ENCODE measurements around the gene CKLF. TPM values are rescaled to one million over a fixed set of nuclear protein-coding genes. Genes with fewer than 3 reads are reported as not detected.
A peak's percentile ranks its signal among the peaks of the same experiment; 100 is the strongest.

Gene CKLF
- total and polyA plus RNA-seq, 2 donors from 2014 or later: 28.7 to 42.4 TPM

GRCh38 chr16:66603537-66604375 lies 51.4 kb downstream of the CKLF start:
- no peaks in the 10 kb centered on the region for H3K27me3 ChIP-seq (ENCODE audit: control insufficient read depth, insufficient read depth, low read length)
- H3K36me3 ChIP-seq (ENCODE audit: control insufficient read depth in 2 of 3, insufficient read depth in 3 of 3, low read length in 3 of 3): no peaks in the 10 kb centered on the region
- peak overlapping the region in 1 of 3 donors; percentile 68 for H3K9ac ChIP-seq (ENCODE audit: low read length in 3 of 3)
- FAIRE-seq (no peak), DNase-seq (peak in 4 of 5 donors; percentile 85 to 92 (median 88))
- intact Hi-C loops (cut with DNase I): loop anchor here (10.0 kb wide), 1 partner anchor 199 kb away; no protein-coding TSS in a partner anchor
- peaks cover 0 to 11% (median 5%) of the 10 kb centered on the region in 3 donors for H3K4me1 ChIP-seq (ENCODE audit: control insufficient read depth in 2 of 3, insufficient read depth in 2 of 3, low read depth in 1 of 3, low read length in 3 of 3)
- no peak overlapping the region for H3K27ac ChIP-seq (ENCODE audit: low read depth in 2 of 2, low read length in 2 of 2)
- no peaks in the 10 kb centered on the region for H3K9me3 ChIP-seq (ENCODE audit: control insufficient read depth in 2 of 3, insufficient read depth in 1 of 3, low read length in 3 of 3)
- no peak for TF ChIP-seq CTCF (IDR thresholded peaks at IDR 0.05; ENCODE audit: borderline replicate concordance, extremely low read depth, insufficient read depth)
- peak overlapping the region; percentile 49 to 66 (median 50) for H3K4me3 ChIP-seq (ENCODE audit: low read length in 3 of 3)

GRCh38 chr16:66604376-66605176 lies 52.2 kb downstream of the CKLF start, which contains the start of gene CMTM3:
Gene CMTM3, plus strand, starts transcription at chr16:66604704. Its CDS starts 102 bp downstream, at chr16:66604806.
- DNase-seq (peak; percentile 72 to 92 (median 86)), FAIRE-seq (no peak)
- Histone ChIP-seq H3K36me3 (ENCODE audit: control insufficient read depth in 2 of 3, insufficient read depth in 3 of 3, low read length in 3 of 3) (no peaks in the 10 kb centered on the region), H3K4me3 (ENCODE audit: low read length in 3 of 3) (peak within 1 kb of the TSS; percentile 49 to 66 (median 50)), H3K27me3 (ENCODE audit: control insufficient read depth, insufficient read depth, low read length) (no peaks in the 10 kb centered on the region), H3K4me1 (ENCODE audit: control insufficient read depth in 2 of 3, insufficient read depth in 2 of 3, low read depth in 1 of 3, low read length in 3 of 3) (peaks cover 0 to 14% (median 8%) of the 10 kb centered on the region in 3 donors), H3K9ac (ENCODE audit: low read length in 3 of 3) (peak within 1 kb of the TSS in 2 of 3 donors; percentile 40 to 68), H3K9me3 (ENCODE audit: control insufficient read depth in 2 of 3, insufficient read depth in 1 of 3, low read length in 3 of 3) (no peaks in the 10 kb centered on the region), H3K27ac (ENCODE audit: low read depth in 2 of 2, low read length in 2 of 2) (peak within 1 kb of the TSS; percentile 47 to 76)
- intact Hi-C loops (cut with DNase I): loop anchor here (10.0 kb wide), 1 partner anchor 200 kb away; no protein-coding TSS in a partner anchor
- TF ChIP-seq CTCF (IDR thresholded peaks at IDR 0.05; ENCODE audit: borderline replicate concordance, extremely low read depth, insufficient read depth): peak; percentile 57

- H3K4me1 ChIP-seq (ENCODE audit: control insufficient read depth in 2 of 3, insufficient read depth in 2 of 3, low read depth in 1 of 3, low read length in 3 of 3): peaks cover 0 to 14% (median 8%) of the 10 kb centered on the region in 3 donors
- H3K9me3 ChIP-seq (ENCODE audit: control insufficient read depth in 2 of 3, insufficient read depth in 1 of 3, low read length in 3 of 3): no peaks in the 10 kb centered on the region
- no peak for TF ChIP-seq CTCF (IDR thresholded peaks at IDR 0.05; ENCODE audit: borderline replicate concordance, extremely low read depth, insufficient read depth)
- peak overlapping the region in 1 of 3 donors; percentile 40 for H3K9ac ChIP-seq (ENCODE audit: low read length in 3 of 3)
- no peaks in the 10 kb centered on the region for H3K27me3 ChIP-seq (ENCODE audit: control insufficient read depth, insufficient read depth, low read length)
- H3K4me3 ChIP-seq (ENCODE audit: low read length in 3 of 3): peak overlapping the region in 2 of 3 donors; percentile 16 to 29
- peak overlapping the region; percentile 47 to 76 for H3K27ac ChIP-seq (ENCODE audit: low read depth in 2 of 2, low read length in 2 of 2)
- intact Hi-C loops (cut with DNase I): loop anchor here (10.0 kb wide), 1 partner anchor 201 kb away; no protein-coding TSS in a partner anchor
- H3K36me3 ChIP-seq (ENCODE audit: control insufficient read depth in 2 of 3, insufficient read depth in 3 of 3, low read length in 3 of 3): peaks cover 0 to 3% (median 0%) of the 10 kb centered on the region in 3 donors
- FAIRE-seq: no peak
- DNase-seq: peak; percentile 53 to 88 (median 81)
These were observed 53.0 kb downstream of the CKLF start for GRCh38 chr16:66605177-66605978.
